ENCODE data around the gene SHISA6. TPM values are rescaled to one million over a fixed set of nuclear protein-coding genes. Genes with fewer than 3 reads are reported as not detected.

Gene SHISA6
- total and polyA plus RNA-seq, 7 donors, result 0.22 to 1.8 (median 0.40) TPM

DNA sequence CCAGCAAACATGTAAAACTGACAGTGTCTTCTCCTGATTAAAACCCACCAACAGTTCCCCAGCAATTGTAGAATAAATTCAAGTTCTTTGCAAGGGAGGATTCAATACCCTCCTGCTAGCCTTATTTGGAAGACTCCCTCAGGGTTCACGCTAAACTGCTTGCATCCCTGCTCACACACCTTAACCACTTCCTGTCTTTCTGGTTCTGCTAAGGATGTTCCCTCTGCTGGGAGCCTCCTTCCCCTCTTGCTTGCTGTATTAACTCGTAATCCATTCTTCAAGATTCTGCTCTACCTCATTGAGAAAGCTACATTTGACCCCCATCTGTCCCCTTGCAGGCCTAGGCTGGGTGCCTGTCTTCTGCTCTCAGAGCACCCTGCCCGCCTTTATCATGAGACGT lies 2.3 kb upstream of the SHISA6 start:
- DNase-seq, result no peak
- no peak overlapping the region for H3K27ac ChIP-seq
- TF ChIP-seq CTCF (IDR thresholded peaks at IDR 0.05), result no peak
- intact Hi-C loops (cut with DNase I), result no loop called here
- whole genome bisulfite sequencing, 3 donors, result 44 to 46% (median 45%) methylated on average over 4 of the region's 4 CpGs
- H3K4me3 ChIP-seq, result no peak overlapping the region
- no peaks in the 10 kb centered on the region for H3K36me3 ChIP-seq (ENCODE audit: insufficient read depth in 1 of 2, low read depth in 1 of 2)
- ATAC-seq, result no peak
- H3K27me3 ChIP-seq (ENCODE audit: insufficient read depth in 3 of 3, low read length in 2 of 3), result peaks cover 0 to 40% (median 16%) of the 10 kb centered on the region in 3 donors
- H3K4me1 ChIP-seq, result no peaks in the 10 kb centered on the region
- H3K9me3 ChIP-seq, result no peaks in the 10 kb centered on the region

- ATAC-seq, result no peak
Measured at GRCh38 chr17:11239379-11239970, 1.5 kb upstream of the SHISA6 start.

DNA sequence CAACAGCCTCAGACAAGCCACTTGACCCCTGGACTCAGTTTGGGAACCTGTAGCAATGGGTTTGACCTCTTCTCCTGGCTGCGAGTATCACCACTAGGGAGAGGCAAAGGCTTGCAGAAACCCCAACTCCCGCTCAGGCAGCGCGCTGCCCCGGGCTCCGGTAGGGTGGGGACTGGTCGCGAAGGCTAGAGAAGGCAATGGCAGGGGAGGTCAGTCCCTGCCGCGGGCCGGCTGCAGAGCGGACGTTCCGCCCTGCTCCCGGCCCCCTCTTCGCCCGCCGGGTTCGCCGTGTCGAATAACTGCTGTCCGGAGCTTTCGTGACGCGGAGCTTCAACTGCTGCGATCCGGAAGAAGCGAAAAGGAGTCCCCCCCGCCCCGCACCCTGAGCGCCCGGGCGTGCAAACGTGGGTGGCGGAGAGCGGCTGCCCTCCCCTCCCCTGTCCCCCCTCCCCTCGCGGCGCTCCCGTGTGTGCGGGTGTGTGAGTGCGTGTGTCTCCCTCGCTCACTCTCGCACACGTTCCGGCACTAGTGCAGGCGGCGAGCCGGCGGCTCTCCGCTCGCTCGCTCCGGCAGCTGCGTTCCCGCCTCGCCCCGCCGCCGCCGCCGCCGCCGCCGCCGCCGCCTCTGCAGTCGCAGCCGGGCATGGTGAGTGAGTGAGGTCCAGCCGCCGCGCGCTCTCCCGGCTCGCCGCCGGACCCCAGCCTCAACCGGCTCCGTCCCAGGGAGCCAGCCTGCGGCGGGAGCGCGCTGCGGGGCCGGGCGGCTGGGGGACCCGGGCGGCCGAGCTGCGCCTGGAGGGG lies 772 bp upstream of the SHISA6 start:
- Histone ChIP-seq H3K36me3 (ENCODE audit: insufficient read depth in 1 of 2, low read depth in 1 of 2) (no peaks in the 10 kb centered on the region), H3K4me3 (peak overlapping the region; percentile 47), H3K4me1 (no peaks in the 10 kb centered on the region), H3K27ac (no peak overlapping the region), H3K9me3 (no peaks in the 10 kb centered on the region), H3K27me3 (ENCODE audit: insufficient read depth in 3 of 3, low read length in 2 of 3) (peaks cover 0 to 53% (median 16%) of the 10 kb centered on the region in 3 donors)
- no peak for TF ChIP-seq CTCF (IDR thresholded peaks at IDR 0.05)
- no peak for ATAC-seq
- intact Hi-C loops (cut with DNase I), result no loop called here
- WGBS, 3 donors, result 0 to 1% (median 0%) methylated on average over 44 to 90 of the region's 90 CpGs
- DNase-seq, result peak; percentile 34 to 54

More at GRCh38 chr17:11239379-11239970, 1.5 kb upstream of the SHISA6 start:
- Histone ChIP-seq H3K36me3 (ENCODE audit: insufficient read depth in 1 of 2, low read depth in 1 of 2) (no peaks in the 10 kb centered on the region), H3K4me1 (no peaks in the 10 kb centered on the region), H3K4me3 (peak overlapping the region; percentile 47), H3K9me3 (no peaks in the 10 kb centered on the region), H3K27ac (no peak overlapping the region), H3K27me3 (ENCODE audit: insufficient read depth in 3 of 3, low read length in 2 of 3) (peaks cover 0 to 45% (median 16%) of the 10 kb centered on the region in 3 donors)
- WGBS, 3 donors, result 20 to 22% (median 21%) methylated on average over 16 of the region's 16 CpGs
- TF ChIP-seq CTCF (IDR thresholded peaks at IDR 0.05), result no peak
- peak in 1 of 2 donors; percentile 54 for DNase-seq
- intact Hi-C loops (cut with DNase I), result no loop called here

GRCh38 chr17:11241611-11242226 lies 706 bp downstream of the SHISA6 start:
- peaks cover 0 to 53% (median 16%) of the 10 kb centered on the region in 3 donors for H3K27me3 ChIP-seq (ENCODE audit: insufficient read depth in 3 of 3, low read length in 2 of 3)
- peak overlapping the region; percentile 18 for H3K4me3 ChIP-seq

More at GRCh38 chr17:11241611-11242226, 706 bp downstream of the SHISA6 start:
- ATAC-seq (no peak), DNase-seq (peak in 1 of 2 donors; percentile 20)
- H3K4me1 ChIP-seq, result no peaks in the 10 kb centered on the region
- no peaks in the 10 kb centered on the region for H3K36me3 ChIP-seq (ENCODE audit: insufficient read depth in 1 of 2, low read depth in 1 of 2)
- no peaks in the 10 kb centered on the region for H3K9me3 ChIP-seq
- intact Hi-C loops (cut with DNase I), result no loop called here
- WGBS, 3 donors, result 10 to 18% (median 12%) methylated on average over 46 to 58 of the region's 58 CpGs
- no peak overlapping the region for H3K27ac ChIP-seq
- TF ChIP-seq CTCF (IDR thresholded peaks at IDR 0.05), result no peak
